HG03575 (cell line): ENCODE measurements around the gene NRXN3.
"Not testable (repeated sequence)": the region's sequence is repeated elsewhere in the genome, so short reads cannot be mapped to it uniquely, and the experiment has no call there.

Source experiments
- ATAC-seq: cut with Tn5 transposase; IDR thresholded peaks from one replicate; pipeline ENCODE4 v1.9.1; 2021; ENCODE audit not compliant: unreplicated experiment, insufficient number of reproducible peaks, low FRiP score; ENCODE audit errors: extremely low read depth

Gene NRXN3

GRCh38 chr14:79091381-79091963 is 921.3 kb downstream of the NRXN3 start:
- no peak for ATAC-seq

- no peak for ATAC-seq
These were observed 923.4 kb downstream of the NRXN3 start for GRCh38 chr14:79093531-79093930.

- ATAC-seq: no peak
These were observed 924.8 kb downstream of the NRXN3 start for GRCh38 chr14:79094951-79095350.

- ATAC-seq: no peak
These were observed 926.6 kb downstream of the NRXN3 start for GRCh38 chr14:79096811-79097210.

- ATAC-seq: no peak
These were observed 928.2 kb downstream of the NRXN3 start for GRCh38 chr14:79098324-79098723.

GRCh38 chr14:79100578-79100977 is 930.4 kb downstream of the NRXN3 start:
- no peak for ATAC-seq

GRCh38 chr14:79101388-79101787 is 931.2 kb downstream of the NRXN3 start:
- ATAC-seq: no peak

- ATAC-seq: no peak
These were observed 933.6 kb downstream of the NRXN3 start for GRCh38 chr14:79103764-79104163.

GRCh38 chr14:79110564-79110963 is 940.4 kb downstream of the NRXN3 start:
- not testable (repeated sequence) for ATAC-seq

- no peak for ATAC-seq
These were observed 941.9 kb downstream of the NRXN3 start for GRCh38 chr14:79111987-79112501.

- ATAC-seq: no peak
These were observed 947.4 kb downstream of the NRXN3 start for GRCh38 chr14:79117561-79117960.

GRCh38 chr14:79118291-79118690 is 948.1 kb downstream of the NRXN3 start:
- no peak for ATAC-seq

GRCh38 chr14:79134361-79134760 is 964.2 kb downstream of the NRXN3 start:
- ATAC-seq: no peak

GRCh38 chr14:79136071-79137044 is 966.2 kb downstream of the NRXN3 start:
- ATAC-seq: no peak

- ATAC-seq: no peak
These were observed 966.9 kb downstream of the NRXN3 start for GRCh38 chr14:79137045-79137430.

GRCh38 chr14:79137836-79138235 is 967.7 kb downstream of the NRXN3 start:
- ATAC-seq: no peak

- no peak for ATAC-seq
These were observed 974.7 kb downstream of the NRXN3 start for GRCh38 chr14:79144896-79145295.

GRCh38 chr14:79150226-79150625 is 980.1 kb downstream of the NRXN3 start:
- no peak for ATAC-seq

GRCh38 chr14:79157369-79157768 is 987.2 kb downstream of the NRXN3 start:
- ATAC-seq: no peak

GRCh38 chr14:79161571-79161970 is 991.4 kb downstream of the NRXN3 start:
- no peak for ATAC-seq
